Tongue (tissue), 2 donors: ENCODE measurements around the gene EPAS1. TPM values are rescaled to one million over a fixed set of nuclear protein-coding genes. Genes with fewer than 3 reads are reported as not detected.

Experiments used
- DNase-seq: peaks from one replicate; pipeline ENCODE4 v3.0.0-alpha.2; 2015
- total RNA-seq: library from RNA; depleted of rRNA; stranded (reverse); fragments of >200 nt; gene quantifications from one replicate; pipeline ENCODE4 v1.2.3, GENCODE V29; 2014

EPAS1 gene
- total RNA-seq, 1 donor from 2014 or later = 83.4 TPM

DNA sequence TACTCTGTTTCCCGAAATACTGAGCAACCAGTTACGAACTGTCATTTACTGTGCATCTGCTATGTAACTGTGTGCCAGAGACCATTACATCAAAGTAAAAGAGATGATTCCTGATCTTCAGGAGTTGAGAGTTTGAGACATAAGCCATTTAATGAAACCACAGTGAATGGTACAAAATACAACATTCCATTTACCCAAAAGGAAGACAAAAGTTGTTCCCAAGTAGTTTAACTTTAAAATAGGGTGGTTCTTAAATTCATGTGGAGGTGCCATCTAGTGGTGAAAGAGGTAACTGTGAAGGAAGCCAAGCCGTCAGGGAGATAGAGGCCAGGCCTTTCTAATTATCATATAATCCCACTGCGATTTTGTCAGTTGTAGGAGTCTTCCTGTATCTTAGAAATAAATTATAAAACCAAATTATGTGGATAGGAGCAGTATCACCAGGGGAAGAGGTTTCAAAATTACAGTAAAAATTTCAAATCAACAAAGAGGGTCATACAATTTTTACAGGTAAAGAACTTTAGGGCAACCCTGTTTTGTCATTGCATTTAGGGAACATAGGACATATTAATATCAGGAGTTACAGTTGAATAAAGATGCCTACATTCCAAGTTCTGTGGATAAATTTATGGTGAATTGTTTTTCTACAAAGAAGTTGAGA lies 67.7 kb downstream of the EPAS1 start:
- DNase-seq = peak; percentile 59

DNA sequence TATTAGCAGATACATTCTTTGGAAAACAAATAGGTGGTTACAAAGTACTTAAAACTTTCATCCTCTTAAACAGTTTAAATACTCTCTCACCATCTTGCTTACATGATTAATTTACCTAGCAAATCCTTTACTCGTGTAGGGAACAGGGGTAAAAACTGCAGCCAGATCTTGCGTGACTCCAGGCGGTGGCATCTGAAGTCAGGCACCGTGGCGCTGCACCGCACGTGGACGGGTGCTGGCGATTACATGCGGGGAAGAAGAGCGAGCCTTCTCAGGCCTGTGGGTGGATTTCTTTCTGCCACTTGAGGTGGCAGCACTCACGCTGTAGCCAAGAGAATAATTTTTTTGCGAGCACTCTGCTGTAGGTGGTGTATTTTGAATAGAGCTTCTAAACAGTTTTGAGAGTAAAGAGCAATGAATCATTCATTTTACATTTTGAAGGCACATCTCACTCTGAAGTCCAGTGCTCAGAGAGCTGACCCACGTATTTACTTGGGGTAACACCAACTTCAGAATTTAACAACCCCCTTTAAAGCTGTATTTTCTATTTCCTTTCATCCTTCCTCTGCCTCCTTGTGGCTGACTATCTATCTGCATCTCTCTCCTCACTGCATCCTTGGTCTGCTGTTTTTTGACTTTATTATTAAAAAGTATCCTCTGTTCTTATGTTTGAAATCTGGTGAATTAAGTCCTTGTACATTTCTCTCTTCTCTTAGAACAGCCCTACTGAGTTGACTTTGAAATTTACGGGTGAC lies 68.9 kb downstream of the EPAS1 start:
- no peak for DNase-seq

GRCh38 chr2:46366668-46367052 lies 69.5 kb downstream of the EPAS1 start:
- DNase-seq = no peak

DNA sequence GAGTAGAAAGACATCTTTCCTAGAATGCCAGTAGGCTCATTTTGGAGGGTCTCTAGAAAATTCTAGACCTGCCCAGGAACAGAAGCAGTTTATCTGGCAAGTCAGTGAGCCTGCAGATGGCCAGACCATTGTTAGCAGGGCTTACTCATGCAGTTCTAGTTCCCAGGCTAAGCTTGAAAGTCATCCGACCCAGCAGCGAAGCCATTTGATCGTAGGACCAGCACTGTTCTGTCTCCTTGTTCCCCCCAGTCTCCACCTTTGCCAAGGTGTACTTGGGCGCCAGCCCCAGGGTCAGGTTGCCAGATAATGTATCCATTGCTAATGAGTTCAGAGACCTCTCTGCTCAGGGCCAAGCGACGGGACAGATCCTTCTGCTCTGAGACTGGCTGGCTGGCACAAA lies 70.1 kb downstream of the EPAS1 start:
- DNase-seq = no peak

DNA sequence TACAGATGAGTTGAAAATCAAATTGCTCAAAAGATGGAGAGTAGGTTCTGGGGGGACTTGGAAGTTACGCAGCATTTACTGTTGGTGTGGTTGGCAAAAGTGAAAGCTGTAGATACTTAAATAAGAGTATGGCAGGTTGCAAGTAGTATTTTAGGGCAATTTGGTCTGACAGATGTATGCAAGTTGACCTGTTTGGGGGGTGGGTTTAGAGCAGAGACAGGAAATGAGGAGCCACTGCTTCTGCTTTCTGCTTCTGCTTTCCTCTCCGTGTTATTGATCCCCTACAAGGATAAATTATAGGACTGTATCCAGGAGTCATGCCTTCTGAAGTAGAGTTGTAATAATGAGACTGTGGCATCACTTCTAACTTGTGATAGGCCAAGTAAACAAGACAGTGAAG lies 71.2 kb downstream of the EPAS1 start:
- no peak for DNase-seq

DNA sequence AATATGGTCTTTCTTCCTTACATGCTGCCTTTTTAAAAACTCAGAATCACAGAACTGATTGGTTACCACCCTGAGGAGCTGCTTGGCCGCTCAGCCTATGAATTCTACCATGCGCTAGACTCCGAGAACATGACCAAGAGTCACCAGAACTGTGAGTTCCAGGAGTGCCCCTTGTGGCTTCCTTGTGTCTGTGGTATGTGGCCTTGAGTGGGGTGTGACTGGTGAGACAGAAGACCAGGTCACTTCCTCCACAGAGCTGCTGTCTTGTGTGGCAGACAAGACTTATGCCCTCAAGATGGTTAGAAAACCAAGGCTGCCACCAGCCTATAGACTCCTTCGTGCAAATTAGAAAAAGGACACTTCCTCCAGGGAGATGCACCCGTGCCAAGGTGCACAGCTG lies 72.6 kb downstream of the EPAS1 start:
- no peak for DNase-seq

- DNase-seq = no peak
Observed at GRCh38 chr2:46371854-46372253, 74.6 kb downstream of the EPAS1 start.

DNA sequence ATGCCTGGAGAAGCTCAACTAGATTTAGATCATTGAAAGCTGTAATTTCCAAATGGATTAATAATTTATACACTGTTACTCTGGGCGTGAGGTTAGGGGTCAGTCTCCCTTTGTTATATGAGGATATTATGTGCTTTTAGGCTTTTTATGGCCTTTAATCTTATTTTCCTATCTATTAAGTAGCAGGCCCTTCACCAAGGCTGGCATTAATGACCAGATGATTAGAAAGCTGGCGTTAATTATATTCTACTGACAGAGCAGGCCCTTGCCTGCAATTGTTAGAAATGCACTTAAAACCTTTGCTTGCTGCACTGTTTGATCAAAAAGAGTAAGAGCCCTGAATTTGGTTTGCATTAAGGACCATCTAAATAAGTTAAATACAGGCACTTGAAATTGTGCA lies 75.3 kb downstream of the EPAS1 start:
- no peak for DNase-seq

GRCh38 chr2:46373238-46373637 lies 76.0 kb downstream of the EPAS1 start:
- DNase-seq = no peak

DNA sequence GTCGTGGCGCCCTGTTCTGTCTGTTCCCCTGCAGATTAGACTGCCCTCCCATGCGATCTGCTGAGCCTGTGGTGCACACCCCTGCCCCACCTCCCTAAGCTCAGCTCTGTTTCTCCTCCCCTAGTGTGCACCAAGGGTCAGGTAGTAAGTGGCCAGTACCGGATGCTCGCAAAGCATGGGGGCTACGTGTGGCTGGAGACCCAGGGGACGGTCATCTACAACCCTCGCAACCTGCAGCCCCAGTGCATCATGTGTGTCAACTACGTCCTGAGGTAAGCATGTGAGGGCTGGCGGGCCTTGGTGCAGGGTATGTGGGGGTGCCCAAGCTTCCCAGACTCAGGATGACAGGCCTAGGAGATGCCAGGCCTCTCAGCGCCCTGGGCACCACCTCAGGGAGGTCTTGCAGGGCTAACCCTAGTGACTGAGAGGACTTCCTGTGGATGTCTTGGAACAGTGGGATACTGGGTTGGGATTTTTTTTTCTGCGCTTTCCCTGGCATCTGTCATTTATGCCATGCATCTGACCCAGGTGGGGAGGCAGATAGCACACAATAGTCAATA lies 78.4 kb downstream of the EPAS1 start:
- no peak for DNase-seq

DNA sequence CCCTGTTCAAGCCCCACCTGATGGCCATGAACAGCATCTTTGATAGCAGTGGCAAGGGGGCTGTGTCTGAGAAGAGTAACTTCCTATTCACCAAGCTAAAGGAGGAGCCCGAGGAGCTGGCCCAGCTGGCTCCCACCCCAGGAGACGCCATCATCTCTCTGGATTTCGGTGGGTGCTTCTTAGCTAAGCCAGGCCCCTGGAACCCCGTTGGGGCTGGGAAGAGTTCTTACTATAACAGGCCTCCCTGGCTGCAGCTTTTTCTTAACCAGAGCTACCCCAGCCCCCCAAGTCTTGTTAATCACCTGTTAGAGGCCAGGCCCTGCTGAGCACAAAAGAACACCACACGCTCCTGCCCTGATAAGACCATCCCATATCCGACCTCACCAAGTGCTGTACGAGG lies 79.4 kb downstream of the EPAS1 start:
- no peak for DNase-seq

GRCh38 chr2:46377101-46377581 lies 79.9 kb downstream of the EPAS1 start:
- peak; percentile 51 for DNase-seq

DNA sequence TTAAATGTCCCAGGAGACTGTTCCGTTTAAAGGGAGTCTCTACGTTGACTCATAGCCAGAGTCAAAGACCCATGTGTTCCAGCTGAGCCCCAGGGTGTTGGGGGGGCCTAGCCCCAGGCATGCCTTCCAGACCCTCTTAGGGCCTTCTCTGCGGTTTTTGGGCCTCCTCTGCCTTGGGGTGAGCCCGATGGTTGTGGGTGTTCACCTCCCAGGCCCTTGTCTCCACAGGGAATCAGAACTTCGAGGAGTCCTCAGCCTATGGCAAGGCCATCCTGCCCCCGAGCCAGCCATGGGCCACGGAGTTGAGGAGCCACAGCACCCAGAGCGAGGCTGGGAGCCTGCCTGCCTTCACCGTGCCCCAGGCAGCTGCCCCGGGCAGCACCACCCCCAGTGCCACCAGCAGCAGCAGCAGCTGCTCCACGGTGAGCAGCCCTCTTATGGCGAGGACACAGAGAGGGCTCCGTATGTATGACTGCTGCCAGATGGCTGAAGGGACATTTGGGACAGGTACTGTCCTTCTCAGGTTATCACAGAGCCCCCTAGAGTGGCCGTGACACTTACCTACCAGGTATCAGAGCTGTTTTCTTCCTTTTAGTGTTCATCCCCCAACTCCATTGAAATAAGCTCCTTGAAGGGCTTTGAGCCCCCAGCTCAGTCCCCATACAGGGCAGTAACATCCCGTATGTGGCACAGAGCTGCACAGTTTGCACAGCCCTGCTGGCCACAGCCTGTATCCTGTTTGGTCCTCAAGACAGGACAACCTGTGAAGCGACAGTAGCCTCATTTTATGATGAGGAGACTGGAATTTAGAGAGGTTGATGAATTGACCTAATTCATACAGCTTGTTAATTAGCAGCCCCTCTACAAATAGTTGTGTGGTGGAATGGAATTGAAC lies 80.7 kb downstream of the EPAS1 start:
- peak; percentile 21 for DNase-seq

- DNase-seq = no peak
Observed at GRCh38 chr2:46378616-46379015, 81.4 kb downstream of the EPAS1 start.

- peak; percentile 77 for DNase-seq
Observed at GRCh38 chr2:46379213-46380037, 82.2 kb downstream of the EPAS1 start.

DNA sequence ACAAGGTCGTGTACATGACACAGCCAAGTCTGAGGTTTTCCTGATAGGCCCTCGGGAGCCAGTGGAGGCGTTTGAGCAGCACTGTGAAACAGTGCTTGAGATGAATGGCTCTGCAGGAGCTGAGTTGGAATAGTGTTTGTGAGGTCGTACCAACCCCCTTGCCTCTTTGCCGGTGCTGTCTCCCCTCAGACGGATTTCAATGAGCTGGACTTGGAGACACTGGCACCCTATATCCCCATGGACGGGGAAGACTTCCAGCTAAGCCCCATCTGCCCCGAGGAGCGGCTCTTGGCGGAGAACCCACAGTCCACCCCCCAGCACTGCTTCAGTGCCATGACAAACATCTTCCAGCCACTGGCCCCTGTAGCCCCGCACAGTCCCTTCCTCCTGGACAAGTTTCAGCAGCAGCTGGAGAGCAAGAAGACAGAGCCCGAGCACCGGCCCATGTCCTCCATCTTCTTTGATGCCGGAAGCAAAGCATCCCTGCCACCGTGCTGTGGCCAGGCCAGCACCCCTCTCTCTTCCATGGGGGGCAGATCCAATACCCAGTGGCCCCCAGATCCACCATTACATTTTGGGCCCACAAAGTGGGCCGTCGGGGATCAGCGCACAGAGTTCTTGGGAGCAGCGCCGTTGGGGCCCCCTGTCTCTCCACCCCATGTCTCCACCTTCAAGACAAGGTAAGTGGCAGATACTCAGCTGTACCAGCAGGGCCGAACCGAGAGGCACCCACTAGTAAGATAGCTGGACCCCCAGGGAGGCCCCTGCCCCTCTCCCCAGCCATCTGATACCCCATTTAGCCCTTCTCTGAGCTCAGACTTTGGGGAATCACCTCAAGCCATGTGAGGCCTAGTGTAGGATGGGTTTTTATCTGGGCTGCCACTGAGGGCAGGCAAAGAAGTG lies 83.1 kb downstream of the EPAS1 start:
- no peak for DNase-seq

DNA sequence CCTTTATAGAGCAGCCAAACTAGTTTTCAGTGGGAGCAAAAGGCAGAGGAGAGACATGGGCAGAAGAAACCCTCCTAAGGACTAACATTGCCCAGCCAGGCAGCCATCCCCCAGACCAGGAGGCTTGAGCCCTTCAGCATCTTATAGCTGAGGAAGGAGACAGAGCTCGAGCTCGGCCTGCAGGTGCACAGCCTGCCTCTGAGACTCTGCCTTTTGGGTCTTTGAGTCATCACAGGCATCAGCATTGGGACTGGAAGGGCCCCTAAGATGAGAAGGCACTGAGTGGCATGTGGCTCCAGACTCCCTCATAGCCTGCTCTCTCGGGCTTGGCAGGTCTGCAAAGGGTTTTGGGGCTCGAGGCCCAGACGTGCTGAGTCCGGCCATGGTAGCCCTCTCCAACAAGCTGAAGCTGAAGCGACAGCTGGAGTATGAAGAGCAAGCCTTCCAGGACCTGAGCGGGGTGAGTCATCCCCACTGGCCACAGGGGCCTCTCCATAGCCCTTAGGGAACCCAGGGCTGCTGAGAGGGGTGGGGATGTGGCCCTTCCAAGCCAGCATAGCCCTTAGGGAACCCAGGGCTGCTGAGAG lies 84.1 kb downstream of the EPAS1 start:
- no peak for DNase-seq

DNA sequence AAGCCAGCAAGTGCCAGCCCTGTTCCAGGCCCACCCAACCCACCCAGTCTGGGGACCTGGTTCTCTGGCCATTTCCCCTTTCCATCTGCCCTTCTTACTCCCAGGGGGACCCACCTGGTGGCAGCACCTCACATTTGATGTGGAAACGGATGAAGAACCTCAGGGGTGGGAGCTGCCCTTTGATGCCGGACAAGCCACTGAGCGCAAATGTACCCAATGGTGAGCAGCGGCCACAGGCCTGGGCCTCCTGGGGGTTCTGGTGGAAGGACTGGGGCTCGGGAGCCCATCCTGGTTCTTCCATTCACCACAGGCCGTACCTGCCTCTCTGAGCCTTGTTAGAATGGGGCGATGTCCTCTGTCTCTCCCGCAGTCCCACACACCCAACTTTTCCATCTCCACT lies 84.7 kb downstream of the EPAS1 start:
- DNase-seq = no peak

DNA sequence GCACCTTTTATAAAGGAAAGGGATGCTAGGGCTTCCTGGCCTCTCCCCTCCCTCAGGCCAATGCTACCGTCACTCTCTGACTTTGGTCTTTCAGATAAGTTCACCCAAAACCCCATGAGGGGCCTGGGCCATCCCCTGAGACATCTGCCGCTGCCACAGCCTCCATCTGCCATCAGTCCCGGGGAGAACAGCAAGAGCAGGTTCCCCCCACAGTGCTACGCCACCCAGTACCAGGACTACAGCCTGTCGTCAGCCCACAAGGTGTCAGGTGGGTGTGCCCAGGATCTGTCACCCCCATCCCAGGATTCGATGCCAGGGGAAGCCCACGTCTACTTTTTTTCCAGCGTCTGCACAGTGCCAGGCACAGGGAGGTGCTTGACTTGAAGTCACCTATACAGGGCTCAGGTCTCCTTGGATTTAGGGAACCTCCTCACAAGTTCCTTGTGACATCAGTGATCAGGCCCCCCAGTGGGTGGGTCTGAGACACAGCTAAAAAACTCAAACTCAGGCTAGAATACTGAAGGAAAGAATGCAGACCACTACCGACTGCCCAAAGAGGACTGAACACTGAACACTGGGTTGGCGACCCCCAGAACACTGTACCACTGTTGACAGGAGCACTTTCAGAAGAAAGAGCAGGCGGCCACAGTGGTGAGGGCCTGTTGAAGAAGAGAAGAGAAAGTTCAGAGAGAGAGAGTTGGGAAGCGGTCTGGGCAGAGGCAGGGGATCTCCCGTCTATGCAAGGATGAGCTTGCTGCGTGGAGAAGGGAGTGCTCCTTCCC lies 85.3 kb downstream of the EPAS1 start:
- DNase-seq = no peak

- DNase-seq = no peak
Observed at GRCh38 chr2:46383113-46383395, 85.8 kb downstream of the EPAS1 start.
